Kidney epithelial cell (primary cell): ENCODE measurements around the gene TASP1. TPM values are rescaled to one million over a fixed set of nuclear protein-coding genes. Genes with fewer than 3 reads are reported as not detected.
A peak's percentile ranks its signal among the peaks of the same experiment; 100 is the strongest.

Experiments
- DNase-seq: peaks from one replicate; pipeline ENCODE4 v3.0.0-alpha.2; 2010; ENCODE audit warnings: low read depth
- H3K27me3 ChIP-seq: 2 replicates; pipeline ENCODE4 v1.6.0; 2011; ENCODE audit warnings: low read length; ENCODE audit not compliant: control insufficient read depth, insufficient read depth
- H3K36me3 ChIP-seq: 2 replicates; pipeline ENCODE4 v1.5.1; 2011; ENCODE audit warnings: low read length; ENCODE audit not compliant: control insufficient read depth, insufficient read depth
- H3K4me3 ChIP-seq: 2 replicates; pipeline ENCODE4 v1.5.1; 2011; ENCODE audit warnings: low read depth, mild to moderate bottlenecking, control low read depth, low read length
- total RNA-seq: library from RNA; depleted of rRNA; stranded (reverse); fragments of >200 nt; gene quantifications from 2 replicates; pipeline ENCODE4 v1.2.3, GENCODE V29; 2015
- TF ChIP-seq, protein P1 (sequence below): IDR thresholded peaks from 2 replicates; pipeline ENCODE4 v1.5.1; 2011; ENCODE audit warnings: mild to moderate bottlenecking, moderate library complexity, low read length, control low read depth, inconsistent platforms; ENCODE audit not compliant: insufficient read depth, poor library complexity, severe bottlenecking

The TASP1 gene
- total RNA-seq, 1 donor from 2014 or later: 10.6 TPM

DNA sequence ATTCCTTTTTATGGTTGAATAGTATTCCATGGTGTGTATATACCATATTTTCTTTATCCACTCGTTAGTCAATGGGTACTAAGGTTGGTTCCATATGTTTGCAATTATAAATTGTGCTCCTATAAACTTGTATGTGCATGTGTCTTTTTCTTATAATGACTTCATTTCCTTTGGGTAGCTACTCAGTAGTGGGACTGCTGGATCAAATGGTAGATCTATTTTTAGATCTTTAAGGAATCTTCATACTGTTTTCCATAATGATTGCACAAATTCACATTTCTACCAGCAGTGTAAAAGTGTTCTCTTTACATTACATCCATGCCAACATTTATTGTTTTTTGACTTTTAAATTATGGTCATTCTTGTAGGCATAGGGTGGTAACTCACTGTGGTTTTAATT, 164.3 kb downstream of the TASP1 start:
- Histone ChIP-seq H3K27me3 (no peaks in the 10 kb centered on the region), H3K4me3 (no peak overlapping the region), H3K36me3 (no peaks in the 10 kb centered on the region)
- DNase-seq: no peak
- TF ChIP-seq, protein P1, sequence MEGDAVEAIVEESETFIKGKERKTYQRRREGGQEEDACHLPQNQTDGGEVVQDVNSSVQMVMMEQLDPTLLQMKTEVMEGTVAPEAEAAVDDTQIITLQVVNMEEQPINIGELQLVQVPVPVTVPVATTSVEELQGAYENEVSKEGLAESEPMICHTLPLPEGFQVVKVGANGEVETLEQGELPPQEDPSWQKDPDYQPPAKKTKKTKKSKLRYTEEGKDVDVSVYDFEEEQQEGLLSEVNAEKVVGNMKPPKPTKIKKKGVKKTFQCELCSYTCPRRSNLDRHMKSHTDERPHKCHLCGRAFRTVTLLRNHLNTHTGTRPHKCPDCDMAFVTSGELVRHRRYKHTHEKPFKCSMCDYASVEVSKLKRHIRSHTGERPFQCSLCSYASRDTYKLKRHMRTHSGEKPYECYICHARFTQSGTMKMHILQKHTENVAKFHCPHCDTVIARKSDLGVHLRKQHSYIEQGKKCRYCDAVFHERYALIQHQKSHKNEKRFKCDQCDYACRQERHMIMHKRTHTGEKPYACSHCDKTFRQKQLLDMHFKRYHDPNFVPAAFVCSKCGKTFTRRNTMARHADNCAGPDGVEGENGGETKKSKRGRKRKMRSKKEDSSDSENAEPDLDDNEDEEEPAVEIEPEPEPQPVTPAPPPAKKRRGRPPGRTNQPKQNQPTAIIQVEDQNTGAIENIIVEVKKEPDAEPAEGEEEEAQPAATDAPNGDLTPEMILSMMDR: no peak

DNA sequence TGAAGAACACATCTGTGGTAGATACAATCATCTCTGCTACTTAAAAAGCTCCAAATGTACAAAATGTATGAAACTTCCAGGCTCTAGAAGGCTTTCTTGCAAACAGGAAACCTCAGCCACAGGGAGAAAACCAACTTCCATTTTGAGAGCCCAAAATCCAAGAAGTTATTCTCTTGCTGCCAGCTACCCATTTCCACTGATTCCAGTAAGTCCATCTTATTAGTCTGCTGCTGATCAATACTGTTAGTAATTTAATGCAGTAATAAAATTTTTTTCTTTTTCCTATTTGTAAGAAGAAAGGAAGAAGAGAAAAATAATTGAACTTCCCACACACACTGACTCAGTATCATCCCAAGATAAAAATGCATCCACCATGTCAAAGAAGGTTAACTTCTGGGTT, 169.5 kb downstream of the TASP1 start:
- Histone ChIP-seq H3K36me3 (no peaks in the 10 kb centered on the region), H3K4me3 (no peak overlapping the region), H3K27me3 (no peaks in the 10 kb centered on the region)
- DNase-seq: no peak
- TF ChIP-seq, protein P1: no peak

DNA sequence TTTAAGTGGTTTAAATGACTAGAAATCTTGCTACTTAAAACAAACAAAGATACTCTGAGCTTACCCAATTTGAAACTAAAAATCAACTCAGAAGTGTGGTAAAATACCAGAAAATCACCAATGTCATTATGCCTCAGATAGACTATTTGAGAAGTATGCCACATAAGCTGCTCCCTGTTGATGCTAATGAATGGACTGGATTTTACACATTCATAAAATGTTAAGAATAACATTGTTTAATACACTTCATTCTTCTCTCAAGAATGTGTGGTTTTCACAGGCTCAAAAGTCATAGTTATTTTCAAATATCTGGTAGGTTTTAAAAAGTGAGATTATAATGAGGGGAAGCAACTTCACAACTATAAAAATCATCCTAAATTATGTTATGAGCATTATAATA, 170.6 kb downstream of the TASP1 start:
- TF ChIP-seq, protein P1: no peak
- Histone ChIP-seq H3K27me3 (no peaks in the 10 kb centered on the region), H3K4me3 (no peak overlapping the region), H3K36me3 (no peaks in the 10 kb centered on the region)
- no peak for DNase-seq

DNA sequence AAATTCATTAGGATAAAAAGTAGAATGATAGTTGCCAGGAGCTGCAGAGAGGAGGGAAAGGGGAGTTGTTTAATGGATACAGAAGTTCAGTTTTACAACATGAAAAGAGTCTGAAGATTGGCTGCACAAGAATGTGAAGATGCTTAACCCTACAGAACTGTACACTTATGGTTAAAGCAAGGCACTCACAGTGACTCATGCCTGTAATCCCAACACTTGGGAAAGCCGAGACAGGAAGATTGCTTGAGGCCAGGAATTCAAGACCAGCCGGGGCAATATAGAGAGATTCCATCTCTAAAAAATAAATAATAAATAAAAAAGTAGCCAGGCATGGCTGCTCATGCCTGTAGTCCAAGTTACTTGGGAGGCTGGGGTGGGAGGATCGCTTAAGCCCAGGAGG, 174.0 kb downstream of the TASP1 start:
- Histone ChIP-seq H3K27me3 (no peaks in the 10 kb centered on the region), H3K4me3 (no peak overlapping the region), H3K36me3 (no peaks in the 10 kb centered on the region)
- DNase-seq: no peak
- TF ChIP-seq, protein P1: no peak

DNA sequence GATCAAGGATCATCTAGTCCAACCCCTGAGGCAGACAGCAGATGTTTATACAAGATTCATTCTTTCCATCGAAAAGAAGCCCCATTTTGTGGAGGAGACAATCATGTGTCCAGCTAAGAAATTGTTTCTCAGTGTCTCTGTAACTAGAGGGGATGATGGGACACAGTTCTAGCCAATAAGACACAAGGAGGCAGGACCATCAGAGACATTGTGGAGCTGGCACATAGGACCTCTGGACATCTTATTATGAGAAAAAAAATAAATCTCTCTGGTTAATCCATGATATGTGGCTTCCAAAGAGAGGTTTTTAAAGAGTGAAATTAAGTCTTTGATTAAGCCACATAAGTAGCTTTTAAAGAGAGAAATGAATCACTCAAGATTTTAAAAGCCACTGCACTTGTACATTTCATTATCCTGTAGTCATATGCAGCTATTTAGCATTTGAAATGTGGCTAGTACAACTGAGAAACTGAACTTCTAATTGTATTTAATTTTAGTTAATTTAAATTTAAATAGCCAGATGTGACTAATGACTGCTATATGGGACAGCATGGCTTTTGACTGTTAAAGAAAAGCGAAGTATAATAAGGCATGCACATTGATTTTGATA, 176.8 kb downstream of the TASP1 start:
- H3K36me3 ChIP-seq: no peaks in the 10 kb centered on the region
- DNase-seq: no peak
- H3K27me3 ChIP-seq: no peaks in the 10 kb centered on the region
- TF ChIP-seq, protein P1: no peak
- no peak overlapping the region for H3K4me3 ChIP-seq

DNA sequence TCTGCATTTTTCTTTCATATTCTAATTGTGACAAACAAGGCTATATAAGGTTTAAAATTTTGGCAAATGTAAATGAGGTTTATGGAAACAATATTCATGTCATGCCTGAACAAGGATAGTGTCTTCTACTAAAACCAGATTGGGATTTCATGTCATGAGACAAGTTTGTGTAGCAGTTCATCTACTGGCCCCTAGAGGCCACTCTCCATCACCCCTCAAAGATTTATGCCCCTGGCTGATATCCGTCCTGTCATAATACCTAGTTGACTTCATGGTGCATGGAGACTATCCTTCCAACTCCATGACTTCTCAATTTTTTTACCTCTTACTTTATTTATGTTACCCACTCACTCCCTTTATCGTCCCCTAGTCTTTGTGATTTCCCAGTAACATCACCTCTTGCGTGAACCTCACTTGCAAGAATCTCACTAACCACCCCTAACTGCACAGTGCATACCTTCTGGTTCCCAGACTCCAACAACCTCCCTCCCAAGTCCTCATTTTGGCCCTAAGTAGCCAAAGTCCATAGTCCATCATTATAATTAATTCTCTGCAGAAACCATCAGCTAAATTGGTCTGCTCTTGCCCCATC, 179.8 kb downstream of the TASP1 start:
- no peak for DNase-seq
- Histone ChIP-seq H3K27me3 (no peaks in the 10 kb centered on the region), H3K4me3 (no peak overlapping the region), H3K36me3 (no peaks in the 10 kb centered on the region)
- TF ChIP-seq, protein P1: peak; percentile 68
